ENCODE measurements around the gene LCP2.

DNA sequence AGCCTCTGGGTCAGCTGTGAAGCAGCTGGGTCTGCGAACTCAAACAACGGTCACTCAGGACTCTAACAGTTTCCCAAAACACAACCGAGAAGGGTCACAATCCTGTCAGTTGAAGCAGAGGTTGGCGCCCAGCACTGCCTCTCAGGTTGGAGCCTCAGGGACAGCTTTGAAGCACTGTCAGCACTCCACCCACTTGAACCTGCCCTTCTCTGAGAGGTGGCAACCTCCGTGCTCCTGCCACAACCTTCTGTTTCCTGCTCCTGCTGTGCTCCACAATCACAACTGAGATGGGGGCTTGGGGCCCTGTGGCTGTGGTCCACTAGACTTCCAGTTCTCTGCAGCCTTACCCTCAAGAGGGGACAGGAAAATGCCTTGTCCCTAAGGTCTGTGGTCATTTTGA is 21.7 kb upstream of the LCP2 start:
- TF ChIP-seq EGR1 (IDR thresholded peaks at IDR 0.05; ENCODE audit: borderline replicate concordance in 1 of 2, low read depth in 2 of 2, low read length in 2 of 2) (no peak), TAF1 (IDR thresholded peaks at IDR 0.05; ENCODE audit: borderline replicate concordance, low read depth, low read length) (no peak), EZH2 (IDR thresholded peaks at IDR 0.05; ENCODE audit: borderline replicate concordance, control insufficient read depth, low read depth, low read length) (no peak), RAD21 (IDR thresholded peaks at IDR 0.05; ENCODE audit: insufficient read depth, low read depth, low read length) (no peak)
